NCI-H1092 (cell line): ENCODE measurements around the gene LIPC.

Experiments used
- DNase-seq: peaks from one replicate; lab custom pipeline; 2025; lab: John Stamatoyannopoulos, UW

The LIPC gene

DNA sequence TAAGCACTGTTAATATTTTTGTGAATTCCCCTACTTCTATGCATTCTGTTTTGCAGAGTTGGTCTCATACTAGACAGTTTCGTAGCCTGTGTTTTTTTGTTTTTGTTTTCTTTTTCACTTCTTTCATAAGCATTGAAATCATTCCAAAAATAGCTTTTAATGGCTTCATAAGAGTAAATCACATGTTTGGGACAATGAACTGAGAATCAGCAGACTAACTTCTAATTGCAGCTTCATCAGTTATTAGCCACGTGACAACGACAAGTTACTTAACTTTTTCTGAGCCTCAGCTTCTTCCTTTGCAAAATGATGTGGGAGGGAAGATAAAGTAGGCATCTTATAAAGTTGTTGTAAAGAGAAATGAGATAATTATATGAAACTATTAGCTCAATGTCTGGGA is 124.8 kb downstream of the LIPC start:
- no peak for DNase-seq

DNA sequence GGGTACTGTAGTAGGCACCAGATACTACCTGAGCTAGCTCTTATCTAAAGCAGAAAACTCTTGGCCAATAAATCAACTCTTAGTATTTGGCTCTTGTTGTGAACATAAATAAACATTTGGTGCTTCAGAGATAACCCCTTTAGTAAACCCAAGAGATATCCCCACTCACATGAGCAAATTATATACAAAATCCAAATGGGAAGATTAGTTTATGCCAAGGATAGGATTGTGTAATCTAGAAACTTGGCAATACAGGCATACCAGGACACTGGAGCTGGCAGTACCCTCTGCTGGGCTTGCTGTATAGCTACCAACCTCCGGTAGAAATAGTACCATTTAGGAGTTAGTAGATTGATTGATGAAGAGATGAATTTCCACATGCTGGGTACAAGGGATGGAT is 127.0 kb downstream of the LIPC start:
- DNase-seq = no peak

DNA sequence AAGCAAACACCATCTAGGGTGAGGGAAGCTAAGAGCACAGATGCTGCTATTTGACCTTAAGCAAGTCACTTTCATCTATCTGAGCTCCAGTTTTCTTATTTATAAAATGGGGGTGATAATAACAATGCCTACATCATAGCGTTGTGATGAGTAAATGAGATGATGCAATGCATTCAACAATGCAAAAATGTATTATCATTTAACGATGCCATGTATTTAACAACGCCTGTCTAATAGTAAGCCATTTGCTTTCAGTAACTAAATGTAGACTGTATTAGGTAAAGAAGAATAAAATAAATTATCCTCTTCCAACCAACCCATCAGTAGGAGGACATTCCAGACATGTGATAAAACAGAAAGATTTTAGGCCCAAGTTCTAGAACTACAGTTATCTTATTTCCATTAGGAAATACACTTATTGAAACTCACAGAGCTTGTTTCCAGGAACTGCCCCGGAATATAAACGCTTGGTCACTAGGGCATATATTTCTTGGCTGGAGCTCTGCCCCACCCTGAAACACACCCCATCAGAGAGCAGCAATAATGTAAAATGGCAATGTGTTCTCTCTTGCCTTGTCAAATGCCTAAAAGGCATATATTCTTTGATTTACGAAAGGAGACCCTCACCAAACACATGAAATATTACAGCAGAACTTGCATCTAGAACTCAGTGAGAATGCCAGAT is 128.3 kb downstream of the LIPC start:
- no peak for DNase-seq

DNA sequence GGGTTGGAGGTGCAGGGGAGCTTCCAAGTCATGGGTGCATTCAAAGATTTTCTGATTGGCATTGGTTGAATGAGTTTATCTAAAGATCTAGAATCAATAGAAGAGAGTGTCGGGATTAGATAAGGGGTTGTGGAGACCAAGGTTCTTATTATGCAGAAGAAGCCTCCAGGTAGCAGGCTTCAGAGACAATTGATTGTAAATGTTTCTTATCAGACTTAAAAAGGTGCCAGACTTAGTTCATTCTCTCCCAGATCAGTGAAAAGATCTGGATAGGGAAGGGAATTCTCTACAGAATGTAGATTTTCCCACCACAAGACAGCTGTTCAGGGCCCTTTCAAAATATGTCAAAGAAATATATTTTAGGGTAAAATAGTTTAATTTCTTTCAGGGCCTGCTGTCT is 129.5 kb downstream of the LIPC start:
- DNase-seq = no peak

DNA sequence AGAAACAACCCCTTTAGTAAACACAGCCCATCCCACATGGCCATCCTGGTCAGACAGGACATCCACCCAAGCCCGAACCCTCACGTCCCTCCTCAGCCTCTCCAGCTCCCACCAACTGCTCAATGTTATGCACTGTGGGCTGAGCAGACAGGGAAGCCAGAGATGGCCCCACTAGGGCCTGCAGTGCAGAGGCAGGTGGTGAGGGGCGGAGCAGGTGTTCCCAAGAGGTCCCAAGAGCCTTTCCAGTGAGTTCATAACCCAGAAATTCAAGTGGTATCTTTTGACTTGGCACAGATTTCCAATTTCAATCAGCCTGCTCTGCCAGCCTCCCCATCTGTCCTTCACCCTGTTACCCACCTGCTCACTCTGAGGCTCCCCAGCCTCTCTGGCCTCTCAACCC is 130.3 kb downstream of the LIPC start:
- DNase-seq = peak; percentile 77

DNA sequence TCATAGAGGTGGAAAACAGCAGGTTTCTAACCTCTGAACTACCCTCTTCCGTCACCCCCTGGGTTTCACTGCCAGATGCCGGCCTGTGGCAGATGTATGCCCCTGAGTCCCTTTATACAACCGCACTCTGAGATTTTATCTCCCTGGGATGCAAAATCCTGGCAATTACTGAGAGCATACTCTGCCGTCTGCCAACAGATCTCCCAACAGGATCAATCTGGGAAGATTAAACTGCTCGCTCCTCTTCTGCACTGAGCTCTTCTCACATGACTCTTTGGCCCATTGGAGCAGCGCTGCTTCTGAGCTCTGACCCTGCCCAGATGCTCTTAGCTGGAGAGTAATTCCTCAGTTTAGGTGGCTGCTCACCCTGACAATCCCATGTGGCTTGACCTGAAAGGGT is 133.2 kb downstream of the LIPC start:
- no peak for DNase-seq

DNA sequence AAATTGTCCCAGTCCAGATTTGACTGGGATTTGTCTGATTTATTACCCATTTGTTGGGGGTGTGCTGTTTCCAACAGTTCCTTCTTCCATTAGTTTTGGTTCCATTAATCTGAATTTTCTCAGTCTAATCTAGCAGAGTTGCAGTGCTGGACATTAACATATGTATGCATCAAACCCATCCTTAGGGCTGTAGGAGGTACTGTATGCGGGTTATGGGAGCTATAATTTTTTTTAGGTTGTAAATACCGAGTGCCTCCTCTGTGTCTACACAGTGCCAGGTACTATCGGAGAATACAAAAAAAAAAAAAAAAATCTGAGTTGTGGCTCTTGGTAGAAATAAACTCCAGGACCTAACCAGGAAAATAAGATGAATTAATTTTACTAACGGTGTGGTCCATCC is 133.8 kb downstream of the LIPC start:
- no peak for DNase-seq

DNA sequence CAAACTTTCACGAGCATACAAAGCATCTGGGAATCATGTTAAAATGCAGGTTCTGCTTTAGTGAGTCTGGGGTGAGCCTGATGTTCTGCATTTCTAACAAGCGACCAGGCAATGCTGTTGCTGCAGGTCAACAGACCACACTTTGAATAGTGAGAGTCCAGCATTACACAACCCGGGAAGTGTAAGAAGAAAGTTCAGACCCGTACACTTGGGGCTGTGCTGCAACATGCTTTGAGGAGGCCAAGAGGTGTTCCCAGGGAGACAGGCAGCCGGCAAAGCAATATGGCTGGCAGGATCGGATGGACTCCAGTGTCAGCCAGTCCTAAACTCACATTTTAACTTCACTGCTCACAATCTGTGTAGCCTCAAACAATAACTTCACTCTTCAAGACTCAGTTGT is 134.2 kb downstream of the LIPC start:
- no peak for DNase-seq

DNA sequence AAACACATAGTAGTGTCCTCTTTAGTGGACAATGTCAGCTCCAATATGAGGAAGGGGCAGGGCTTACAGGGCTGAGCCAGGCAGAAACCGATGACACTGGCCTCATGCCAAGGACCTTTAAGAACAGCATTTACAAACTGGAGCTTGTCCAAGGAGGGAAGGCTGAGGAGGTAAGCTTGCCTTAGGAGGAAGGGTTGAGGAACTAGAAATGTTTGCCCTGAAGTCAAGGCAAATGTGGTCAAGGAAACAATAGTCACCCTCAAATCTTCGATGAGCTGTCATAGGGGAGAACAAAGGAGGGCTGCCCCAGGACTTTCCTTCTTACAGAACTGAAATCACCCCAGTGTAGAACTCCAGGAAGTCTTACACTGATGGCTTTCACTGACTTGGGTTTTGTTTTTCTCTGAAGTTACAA is 136.4 kb downstream of the LIPC start:
- DNase-seq = no peak

DNA sequence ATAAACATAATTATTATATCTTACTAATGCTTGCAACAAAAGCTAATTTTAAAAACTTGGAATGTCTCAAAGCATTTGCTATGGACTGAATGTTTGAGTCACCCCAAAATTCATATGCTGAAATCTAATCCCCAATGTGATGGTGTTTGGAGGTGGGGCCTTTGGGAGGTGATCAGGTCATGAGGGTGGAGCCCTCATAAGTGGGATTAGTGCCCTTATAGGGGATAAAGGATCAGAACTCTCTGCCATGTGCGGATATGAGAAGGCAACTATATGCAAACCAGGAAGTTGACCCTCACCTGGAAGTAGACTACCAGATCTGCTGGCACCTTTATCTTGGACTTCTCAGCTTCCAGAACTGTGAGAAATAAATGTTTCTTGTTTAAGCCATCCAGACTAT is 137.7 kb downstream of the LIPC start:
- no peak for DNase-seq

DNA sequence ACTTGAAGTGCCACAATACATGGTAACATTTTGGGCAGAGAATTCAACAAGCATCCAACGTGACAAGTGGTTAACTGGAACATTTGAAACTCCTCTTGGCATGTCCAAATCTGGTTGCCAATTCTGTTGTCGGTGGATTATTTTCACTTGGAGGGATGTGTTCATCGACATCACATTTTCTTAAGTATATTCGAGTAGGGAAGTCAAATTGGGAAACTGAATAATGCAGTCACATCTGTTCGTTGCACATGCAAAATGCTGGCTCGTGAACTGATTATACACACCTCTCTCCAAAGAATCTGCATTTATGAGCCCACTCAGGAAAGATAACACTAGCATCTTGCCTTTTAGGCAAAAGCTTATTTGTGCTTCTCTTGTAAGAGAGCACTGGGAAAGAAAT is 139.7 kb downstream of the LIPC start:
- no peak for DNase-seq

DNA sequence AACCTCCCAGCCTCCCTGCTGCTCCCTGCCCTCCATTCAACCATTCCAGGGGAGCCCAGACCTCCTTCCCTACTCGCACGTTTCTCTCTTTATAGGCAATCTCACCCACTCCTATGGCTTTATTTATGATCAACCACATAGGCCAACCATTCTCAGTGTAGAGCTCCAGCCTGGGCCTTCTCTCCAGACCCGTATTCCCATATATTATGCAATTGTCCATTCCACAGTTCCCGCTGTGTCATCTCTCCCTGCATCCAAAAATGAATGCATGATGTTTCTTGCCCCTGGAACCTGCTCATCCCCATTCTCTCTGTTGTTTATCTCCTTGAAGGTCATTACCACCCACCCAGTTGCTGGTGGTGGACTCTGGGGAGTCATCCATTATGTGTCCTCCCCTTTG is 140.7 kb downstream of the LIPC start:
- no peak for DNase-seq

DNA sequence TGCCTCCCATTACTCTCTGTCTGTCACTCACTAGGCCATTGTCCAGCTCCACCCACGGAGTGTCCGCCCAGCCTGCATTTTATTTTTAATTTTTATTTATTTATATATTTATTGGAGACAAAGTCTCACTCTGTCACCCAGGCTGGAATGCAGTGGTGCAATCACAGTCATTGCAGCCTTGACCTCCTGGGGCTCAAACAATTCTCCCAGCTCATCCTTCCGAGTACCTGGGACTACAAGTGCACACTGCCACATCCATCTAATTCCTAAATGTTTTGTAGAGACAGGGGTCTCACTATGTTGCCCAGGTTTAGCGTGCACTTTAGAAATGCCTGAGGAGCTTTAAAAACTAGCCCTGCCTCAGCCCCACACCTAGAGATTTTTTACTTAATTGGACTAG is 141.5 kb downstream of the LIPC start:
- DNase-seq = no peak

DNA sequence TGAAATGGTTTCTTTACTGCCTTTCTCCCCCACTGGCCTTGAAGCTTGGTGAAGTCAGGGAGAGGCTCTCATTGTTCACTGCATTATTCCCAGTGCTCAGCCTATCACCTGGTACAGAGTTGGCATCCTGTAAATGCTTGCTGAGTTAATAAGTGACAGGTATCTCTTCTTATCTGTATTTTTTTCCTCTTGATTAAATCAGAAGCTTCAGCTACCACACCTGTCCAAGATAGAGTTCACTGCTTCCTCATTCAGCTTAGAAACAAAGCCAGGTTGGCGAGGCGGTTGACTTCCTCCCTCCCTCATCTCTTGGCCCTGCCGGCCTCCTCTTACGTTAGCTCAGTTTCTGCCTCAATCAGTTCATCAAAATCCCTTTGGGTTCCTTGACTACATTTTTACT is 142.8 kb downstream of the LIPC start:
- no peak for DNase-seq

DNA sequence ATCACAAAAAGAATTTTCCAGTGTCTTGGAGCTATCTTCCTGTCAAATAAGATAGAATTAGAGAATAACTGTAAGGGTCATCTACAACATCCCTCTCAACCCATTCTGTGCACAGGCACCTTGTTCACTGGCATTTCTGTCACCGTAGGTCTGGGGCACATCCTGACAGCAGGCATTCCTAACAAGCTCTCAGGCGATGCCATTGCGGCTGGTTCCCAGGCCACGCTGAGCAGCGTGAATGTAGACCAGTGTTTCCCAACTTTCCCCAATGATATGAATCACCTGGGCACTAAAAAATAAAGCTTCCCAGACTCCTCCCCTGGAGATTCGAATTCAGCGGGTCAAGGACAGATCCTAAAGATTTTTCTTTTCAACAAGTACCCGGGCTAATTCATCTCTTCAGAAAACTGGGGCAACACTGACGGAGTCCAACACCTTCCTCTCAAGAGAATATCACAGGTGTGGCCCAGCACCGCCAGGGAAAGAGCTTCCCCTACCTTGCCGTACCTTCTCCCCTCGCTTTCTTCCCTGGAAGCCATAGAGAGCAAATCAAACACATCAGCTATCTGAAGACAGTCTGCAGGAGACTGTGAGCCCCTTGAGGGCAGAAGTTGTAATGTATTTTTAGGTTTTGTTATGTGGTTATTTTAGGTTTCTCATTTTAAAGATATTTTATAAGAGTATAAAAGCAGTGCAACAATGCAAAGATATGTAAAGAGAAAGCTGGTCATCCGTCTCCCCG is 143.4 kb downstream of the LIPC start:
- no peak for DNase-seq

DNA sequence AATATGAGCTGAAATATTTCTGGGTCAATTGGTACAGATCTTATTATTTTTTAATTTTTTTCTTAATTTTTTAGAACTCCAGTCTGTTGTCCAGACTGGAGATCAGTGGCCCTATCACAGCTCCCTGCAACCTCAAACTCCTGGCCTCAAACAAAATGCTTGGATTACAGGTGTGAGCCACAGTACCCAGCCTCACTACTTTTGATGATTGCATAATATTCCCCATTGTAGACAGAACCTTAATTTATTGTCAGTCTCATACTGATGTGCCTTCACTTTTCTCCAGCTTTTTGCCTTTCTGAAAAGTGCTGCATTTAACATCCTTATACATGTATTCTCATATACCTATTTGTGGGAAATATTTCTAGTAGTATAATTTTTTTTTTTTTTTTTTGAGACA is 144.9 kb downstream of the LIPC start:
- DNase-seq = no peak

DNA sequence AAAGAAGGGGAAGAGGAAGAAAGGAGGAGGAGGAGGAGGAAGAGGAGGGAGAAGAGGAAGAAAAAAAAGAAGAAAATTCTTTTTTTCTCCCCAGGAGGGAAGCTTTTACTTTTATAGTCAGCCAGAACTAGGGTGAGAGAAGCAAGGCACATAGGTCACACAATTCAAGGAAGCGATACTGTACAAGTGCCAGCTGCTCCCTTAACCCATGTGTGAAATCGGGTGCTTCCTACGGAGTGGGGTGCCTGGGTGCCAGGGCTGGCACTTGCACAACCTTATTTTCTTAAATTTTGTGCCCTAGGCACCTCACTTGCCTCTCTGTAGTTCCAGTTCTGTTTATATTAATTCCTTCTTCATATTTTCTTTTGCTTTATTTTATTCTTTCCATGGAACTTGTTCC is 150.4 kb downstream of the LIPC start:
- DNase-seq = no peak

DNA sequence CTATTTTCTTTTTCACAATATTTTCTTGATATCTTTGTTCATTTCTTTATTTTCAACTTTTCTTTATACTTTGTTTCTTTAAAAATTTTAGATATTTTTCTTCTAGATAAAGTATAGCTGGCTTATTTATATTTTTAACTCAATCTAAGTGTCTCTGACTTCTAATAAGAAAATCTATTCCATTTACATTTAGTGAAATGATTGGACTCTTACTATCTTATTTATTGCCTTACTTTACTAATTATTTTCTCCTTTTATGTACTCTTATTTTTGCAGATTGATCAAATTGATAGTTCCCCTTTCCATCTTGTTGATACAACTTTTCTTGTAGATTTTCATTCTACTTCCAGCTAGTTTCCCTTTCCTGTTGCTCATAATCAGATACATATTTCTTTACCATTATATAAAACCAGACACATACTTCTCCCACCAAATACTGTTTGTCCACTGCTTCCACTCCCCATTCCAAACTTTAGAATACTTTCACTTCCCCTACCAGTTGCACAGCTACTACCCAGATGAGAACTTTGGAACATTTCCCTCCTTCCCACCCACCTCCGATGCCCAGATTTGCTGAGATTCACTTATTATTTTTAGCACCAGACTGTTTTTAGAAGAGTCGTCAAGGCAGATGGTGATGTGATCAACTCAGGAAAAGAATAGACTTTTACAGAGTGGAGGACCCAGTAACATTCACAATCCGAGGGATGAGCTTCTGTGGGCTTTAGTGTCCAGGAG is 151.5 kb downstream of the LIPC start:
- DNase-seq = no peak

DNA sequence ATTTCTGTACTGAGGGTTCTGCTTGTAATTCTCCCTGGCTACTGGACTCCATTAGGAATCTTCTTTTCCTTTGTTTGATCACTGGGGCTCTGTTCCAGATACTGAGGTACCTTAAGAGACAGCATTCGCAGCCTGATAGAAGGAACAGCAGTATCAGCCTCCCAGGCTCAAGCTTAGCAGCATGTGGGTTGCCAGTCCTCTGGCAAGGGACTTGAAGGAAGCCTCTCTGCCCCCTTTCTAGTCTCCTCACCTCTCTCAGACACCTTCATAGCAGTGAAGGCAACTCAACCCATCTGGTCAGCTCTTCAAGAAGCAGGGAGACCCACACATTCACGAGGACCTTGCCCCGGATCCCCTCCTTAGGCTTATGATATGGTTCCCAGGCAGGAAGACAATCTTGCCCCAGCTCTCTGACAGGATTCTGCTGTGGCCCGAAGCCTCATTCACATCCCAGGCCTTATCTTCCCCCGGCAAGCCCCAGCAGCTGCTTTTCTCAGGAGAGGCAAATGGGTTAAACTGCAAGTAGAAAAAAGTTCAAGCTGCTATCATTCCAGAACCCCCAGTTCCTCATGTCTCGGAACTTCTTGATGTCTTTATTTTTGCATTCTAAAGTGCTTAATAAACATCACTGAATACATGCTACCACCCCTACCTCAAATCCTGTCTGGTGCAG is 153.1 kb downstream of the LIPC start:
- DNase-seq = no peak

DNA sequence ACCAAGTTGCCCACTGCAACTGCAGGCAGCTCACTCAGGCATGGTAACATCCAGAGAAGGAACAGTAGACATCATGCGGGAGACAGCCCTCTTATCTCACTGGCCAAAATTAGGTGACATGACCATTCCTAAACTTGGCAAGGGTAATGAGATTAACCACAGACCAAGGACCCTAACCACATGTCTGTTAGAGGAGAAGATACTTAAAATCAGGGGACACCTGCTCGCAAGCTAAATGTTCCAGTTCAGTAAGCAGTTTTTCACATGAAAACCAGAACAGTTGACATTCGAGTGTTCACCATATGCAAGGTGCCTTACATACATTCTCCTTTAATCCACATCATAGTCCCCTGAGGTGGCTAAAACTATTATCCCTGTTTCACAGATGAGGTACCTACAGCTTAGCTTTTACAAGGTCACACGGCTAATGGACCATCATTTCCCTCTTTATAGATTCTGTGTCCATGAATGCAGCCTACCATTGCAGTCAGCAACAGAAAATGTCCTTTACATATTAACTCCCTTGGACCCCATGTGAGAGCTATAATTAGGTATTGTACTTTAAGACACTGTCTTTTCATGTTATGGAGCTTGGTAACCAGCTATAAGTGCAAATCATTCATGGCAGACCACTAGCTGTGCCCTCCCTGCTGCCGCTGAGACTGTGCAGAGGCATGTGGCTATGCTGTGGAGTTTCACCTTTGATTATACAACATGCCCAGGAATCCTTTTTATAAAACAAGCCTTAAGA is 154.1 kb downstream of the LIPC start:
- no peak for DNase-seq

DNA sequence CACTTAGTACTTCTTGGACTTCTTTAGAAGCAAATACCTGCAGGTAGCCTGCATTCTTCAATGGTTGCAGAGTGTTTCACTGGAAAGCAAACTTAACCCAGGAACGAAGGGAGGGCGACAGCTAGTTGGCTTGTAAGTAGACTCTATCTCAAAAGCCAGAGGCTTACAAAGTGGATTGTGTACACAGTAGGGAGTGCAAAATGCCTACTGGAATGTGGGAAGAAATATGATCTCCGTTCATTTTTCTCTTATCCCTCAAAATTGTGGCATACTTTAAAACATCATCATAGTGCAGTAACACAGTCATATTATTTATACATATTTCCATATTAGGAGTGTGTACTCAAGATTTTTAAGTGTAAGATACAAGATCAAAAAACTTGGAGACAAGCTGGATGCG is 155.7 kb downstream of the LIPC start:
- no peak for DNase-seq

DNA sequence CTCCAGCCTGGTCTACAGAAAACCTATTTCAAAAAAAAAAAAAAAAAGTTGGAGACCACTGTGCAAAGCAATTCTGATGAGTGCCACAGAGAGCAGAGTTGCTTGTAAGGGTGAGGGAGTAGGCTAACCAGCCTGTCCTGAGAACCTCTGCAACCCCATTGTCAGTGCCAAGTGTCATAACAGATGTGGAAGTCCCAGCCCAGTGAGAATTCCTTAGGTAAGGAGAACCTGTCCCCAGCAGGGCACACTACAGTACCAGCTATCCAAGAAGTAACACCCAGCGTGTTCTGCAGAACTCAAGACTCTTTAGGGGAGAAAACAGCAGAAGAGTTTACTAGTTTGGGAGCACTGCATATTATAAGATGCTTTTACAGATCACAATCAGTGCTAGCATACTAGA is 156.3 kb downstream of the LIPC start:
- DNase-seq = no peak
